CD4-positive, alpha-beta T cell treated with Interleukin-10 for 1 hour (primary cell): Measurements from ENCODE around the gene ABCG1.

Source experiments
- DNase-seq: peaks from one replicate; pipeline ENCODE4 v3.0.0-alpha.2; 2020

Gene ABCG1

GRCh38 chr21:42252778-42253340 lies 33.9 kb downstream of the ABCG1 start:
- no peak for DNase-seq

DNA sequence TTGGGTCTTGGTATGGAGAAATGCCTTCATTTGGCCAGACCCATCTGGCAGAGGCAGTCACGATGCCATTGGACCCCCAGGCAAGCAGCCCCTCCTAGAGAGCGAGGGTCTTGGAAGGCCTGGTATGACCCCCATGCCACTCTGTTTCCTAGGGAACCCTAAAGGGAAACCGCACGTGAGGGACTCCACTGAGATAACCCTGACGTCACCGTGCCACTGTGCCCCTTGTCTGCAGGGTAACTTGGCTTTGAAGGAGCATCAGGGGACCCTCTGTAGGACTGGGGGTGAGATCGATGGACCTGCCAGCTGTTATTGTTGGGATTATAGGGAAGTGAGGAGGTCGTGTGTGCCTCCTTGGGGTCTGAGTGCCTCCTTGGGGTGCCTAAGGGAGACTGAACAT lies 34.5 kb downstream of the ABCG1 start:
- DNase-seq: no peak

- DNase-seq: no peak
Measured at GRCh38 chr21:42254083-42254482, 35.1 kb downstream of the ABCG1 start.

DNA sequence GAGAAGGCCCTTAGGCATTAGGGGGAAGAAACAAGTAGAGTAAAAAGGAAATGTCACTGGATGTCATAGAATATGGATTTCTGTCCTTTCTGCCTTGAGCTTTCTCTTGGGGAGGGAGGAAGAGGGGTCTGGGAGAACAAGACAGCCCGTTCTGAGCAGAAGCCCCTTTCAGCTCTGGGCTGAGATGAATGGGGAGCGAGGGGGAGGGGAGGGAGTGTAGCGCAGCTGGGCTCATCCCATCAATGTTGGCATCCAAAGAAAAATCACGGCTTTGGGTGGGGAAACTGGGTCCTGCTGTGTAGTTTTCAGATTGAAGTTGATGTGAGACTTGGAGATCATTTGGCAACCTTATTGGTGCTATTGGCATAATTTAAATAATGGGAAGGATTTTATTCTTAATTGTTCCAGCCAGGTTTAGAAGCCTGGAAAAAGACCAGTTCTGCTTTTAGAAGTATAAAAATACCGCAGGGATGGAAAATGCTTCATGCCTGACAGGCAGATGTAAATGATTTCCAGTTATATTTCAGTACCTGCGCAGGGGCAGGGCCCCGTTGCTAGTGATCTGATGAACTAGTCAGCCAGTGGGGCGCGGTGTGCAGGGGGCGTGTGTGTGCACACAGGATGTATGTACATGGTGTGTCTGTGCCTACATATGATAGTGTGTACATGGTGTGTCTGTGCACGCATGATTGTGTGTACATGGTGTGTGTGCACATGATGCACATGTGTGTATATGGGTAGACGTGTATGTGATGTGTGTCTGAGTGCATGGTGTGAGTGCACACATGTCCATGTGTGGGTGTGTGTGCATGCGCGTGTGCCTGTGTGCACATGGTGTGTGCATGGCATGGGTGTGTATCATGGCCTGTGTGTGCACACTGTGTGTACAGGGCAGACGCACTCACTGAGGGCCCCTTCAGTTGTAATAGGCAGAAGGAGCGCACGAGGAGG lies 36.0 kb downstream of the ABCG1 start:
- DNase-seq: no peak

GRCh38 chr21:42255825-42256224 lies 36.9 kb downstream of the ABCG1 start:
- no peak for DNase-seq

- no peak for DNase-seq
Measured at GRCh38 chr21:42256316-42256715, 37.4 kb downstream of the ABCG1 start.

DNA sequence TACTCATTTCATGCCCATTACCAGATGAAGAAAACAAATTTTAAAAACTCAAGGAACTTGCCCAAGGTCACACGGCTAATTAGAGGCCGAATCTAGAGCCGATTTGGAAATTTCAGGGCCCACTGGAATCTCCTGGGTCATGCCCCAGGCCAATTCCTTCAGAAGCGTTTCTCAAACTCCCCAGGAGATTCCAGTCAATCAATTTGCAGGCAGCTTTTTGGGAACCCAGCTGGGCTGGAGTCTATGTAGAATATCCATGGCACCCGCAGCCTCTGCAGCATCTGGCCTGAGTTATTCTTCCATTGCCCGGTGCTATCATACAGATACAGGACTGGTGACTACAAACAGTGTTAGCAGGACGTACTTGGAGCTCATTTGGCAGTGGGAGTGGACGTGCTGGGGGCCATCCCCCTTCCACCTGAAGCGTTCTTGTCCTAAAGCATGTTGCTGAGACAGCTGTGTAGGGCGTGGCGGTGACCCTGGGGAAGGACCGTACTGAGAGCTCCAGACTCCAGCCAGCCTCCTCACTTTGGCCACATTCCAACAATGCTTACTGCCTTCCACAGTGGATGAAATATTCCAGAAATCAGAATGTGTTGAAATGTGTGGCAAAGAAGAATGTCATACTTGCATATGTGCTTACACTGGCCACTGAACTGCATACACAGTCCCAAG lies 38.3 kb downstream of the ABCG1 start:
- no peak for DNase-seq

DNA sequence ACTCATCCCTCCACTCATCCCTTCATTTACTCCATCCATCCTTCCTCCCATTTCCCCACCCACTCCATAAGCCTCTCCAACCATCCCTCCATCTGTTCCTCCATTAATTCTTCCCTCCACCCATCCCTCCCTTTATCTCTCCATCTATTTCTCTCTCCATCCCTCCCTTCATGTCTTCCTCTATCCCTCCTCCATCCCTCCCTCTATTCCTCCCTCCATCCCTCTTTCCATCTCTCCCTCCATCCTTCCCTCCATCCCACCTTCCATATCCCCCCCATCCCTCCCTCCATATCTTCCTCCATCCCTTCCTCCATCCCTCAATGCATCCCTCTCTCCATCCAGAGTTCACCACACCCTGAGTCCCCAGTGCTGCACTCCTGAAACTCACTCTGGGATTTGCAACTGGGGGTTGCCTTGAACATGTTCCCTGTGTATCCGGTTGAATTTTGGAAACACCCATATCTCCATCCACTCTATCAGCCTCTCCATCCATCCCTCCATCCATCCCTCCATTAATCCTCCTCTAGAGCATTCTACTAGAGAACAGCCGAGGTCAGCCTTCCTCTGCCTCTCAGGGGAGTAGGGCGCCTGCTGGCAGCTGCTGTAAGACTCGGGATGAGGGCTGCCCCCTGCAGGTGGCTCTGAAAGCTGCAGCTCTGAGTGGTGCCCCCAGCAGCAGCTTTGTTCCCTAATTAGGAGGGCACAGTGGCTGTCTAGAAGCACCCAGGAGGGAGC lies 39.4 kb downstream of the ABCG1 start:
- DNase-seq: peak; percentile 83

DNA sequence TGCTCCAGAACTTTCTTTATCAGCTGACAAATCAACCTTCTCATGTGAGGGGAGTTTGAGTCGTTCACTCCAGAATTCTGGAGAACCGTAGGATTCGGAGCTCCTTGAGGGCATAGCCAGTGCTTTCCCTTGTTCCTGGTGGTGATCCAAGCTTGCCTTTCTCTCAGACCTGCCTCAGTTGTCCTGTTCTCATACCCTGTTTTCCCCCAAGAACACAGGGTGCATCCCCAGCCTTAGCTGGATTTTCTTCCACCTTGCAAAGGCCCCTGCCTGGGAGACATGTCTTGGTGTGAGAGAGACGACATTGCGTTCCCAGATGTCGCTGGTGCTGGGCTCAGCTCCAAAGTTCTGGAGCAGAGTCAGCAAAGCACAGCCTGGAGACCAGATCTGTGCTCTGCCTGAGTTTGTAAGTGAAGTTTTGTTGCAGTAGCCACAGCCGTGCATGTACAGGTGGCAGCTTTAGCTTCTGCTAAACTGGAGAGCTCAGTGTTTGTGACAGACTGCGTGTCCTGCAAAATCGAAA lies 40.0 kb downstream of the ABCG1 start:
- no peak for DNase-seq

GRCh38 chr21:42260121-42260520 lies 41.2 kb downstream of the ABCG1 start:
- no peak for DNase-seq

DNA sequence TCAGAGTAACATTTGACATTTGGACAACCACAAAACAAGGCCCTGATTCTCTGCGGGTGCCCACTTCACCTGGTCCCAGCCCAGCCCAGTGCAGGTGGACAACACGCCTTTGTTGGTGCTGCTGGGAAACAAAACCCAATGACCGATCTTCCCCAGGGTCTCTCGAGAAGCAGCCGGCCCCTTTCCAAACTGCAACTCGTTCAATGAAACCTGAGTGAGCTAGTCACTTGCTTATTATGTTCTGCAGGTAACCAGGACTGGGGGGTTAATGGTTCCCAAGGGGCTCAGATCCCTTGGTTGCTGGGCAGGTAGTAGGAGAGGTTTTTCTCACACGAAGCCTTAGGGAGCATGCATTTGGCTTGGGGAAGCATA lies 42.9 kb downstream of the ABCG1 start:
- no peak for DNase-seq

DNA sequence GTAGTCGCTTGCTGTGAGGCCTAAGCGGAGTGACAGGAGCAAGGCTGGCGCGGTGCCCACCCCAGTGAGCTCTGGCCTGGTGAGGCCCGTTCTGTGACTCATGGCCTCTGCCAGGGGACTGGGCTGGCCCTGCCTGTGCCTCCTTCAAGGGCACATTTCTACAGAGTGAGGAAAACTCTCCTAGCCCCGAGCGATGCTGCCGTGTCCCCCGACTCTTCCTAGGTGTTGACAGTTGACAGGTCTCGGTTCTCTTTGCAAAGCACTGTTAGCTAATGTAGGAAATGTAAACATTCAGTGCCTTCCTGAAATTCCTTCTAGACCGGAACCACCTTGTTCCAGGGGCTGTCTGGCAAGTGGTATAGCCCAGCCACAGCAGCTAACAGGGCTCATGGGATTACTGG lies 43.9 kb downstream of the ABCG1 start:
- DNase-seq: no peak

GRCh38 chr21:42263591-42264131 lies 44.7 kb downstream of the ABCG1 start:
- no peak for DNase-seq

DNA sequence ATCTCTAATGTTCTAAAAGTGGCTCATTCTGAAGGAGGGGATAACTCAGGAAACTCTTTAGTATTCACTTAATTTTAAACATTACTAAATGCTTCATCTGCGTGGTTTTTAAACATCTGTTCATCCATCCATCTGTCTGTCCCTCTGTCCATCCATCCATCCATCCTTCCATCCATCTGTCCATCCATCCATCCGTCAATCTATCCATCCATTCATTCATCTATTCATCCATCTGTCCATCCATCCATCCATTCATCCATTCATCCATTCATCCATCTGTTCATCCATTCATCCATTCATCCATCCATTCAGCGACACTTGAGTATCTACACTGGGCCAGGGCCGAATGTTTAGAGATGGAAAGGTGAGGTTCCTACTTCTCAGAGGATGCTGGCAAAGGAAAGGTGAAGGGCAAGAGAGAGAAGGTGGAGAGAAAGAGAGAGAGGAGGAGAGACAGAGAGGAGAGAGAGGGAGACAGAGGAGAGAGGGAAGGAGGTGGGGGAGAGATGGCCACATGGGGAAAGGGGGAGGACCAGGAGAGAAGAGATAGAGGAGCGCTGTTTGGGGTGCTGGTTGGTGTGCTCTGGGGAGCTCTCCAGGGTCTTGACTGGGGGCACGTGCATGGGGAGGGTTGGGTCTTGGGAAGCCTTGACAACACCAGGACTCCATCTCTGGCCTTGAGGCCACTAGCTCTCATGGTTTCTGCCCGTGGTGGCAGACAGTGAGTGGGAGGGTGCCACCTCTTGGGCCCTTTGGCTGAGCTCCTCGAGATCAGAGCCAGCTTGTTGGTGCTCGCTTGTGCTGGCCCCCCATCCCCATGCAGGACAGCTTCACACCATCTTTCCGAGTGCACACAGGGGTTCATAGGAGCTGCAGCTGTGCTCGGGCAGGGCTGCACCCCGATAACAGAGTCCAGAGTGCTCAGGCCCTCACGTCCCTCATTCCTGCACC lies 45.6 kb downstream of the ABCG1 start:
- no peak for DNase-seq

DNA sequence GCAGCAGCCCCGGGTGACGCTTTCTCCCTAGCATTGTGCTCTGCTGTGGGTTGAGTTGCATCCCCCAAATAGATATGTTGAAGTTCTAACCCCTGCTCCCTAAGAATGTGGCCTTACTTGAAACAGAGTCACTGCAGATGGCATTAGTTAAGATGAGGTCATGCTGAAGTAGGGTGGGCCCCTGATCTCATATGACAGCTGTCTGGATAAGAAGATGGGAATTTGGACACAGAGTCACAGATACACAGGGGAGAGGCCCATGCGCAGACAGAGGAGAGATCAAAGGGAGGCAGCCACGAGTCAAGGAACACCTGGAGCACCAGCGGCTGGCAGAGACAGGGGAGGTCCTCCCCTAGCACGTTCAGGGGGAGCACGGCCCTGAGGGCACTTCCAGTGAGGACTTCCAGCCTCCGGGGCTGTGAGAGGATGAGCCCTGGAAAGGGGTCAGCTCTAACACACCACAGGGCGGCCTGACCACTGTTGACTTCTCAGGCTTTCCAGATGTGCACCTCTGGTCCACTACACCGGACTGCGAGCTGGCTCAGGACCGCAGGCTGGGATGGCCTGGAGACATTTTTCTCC lies 46.4 kb downstream of the ABCG1 start:
- DNase-seq: no peak

DNA sequence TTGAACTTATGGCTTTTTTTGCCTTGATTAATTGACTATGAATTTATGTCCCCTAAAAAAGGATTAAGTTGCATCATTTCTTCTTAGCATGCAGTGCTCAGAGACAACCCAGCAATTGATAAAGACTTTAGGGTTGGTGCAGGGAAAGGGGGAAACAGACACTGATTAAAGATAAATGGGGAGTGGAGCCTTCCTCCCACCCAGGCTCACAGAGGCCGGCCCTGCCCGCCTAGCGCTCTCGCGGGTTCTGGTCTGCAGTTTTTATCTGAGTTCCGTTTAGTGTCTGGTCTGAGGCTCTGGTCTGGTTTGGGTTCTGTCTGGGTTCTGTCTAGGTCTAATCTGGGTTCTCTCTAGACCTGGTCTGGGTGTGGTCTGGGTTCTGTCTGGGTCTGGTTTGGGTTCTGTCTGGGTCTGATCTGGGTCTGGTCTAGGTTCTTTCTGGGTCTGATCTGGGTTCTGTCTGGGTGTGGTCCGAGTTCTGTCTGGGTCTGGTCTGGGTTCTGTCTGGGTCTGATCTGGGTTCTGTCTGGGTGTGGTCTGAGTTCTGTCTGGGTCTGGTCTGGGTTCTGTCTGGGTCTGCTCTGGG lies 48.1 kb downstream of the ABCG1 start:
- peak; percentile 6 for DNase-seq

GRCh38 chr21:42269386-42269785 lies 50.4 kb downstream of the ABCG1 start:
- DNase-seq: no peak

DNA sequence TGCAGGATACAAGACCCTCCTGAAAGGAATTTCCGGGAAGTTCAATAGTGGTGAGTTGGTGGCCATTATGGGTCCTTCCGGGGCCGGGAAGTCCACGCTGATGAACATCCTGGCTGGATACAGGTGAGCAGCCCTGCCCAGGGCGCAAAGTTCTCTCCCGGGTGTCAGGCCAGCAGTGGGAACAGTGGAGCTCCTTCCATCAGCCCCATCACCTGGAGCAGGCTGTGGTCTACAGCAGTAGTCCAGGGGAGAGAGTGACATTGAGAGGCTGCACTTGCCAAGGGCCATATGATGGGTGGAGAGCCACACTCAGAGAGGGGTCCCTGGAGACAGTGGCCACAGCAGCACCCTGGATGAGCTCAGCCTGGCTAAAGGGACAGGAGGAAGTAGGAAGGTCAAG lies 52.1 kb downstream of the ABCG1 start:
- no peak for DNase-seq

- no peak for DNase-seq
Measured at GRCh38 chr21:42272109-42272962, 53.4 kb downstream of the ABCG1 start.
